ENCODE results near the gene IFITM5. TPM values are rescaled to one million over a fixed set of nuclear protein-coding genes. Genes with fewer than 3 reads are reported as not detected.

Gene IFITM5
- total RNA-seq, 1 donor from 2014 or later, result not detected

DNA sequence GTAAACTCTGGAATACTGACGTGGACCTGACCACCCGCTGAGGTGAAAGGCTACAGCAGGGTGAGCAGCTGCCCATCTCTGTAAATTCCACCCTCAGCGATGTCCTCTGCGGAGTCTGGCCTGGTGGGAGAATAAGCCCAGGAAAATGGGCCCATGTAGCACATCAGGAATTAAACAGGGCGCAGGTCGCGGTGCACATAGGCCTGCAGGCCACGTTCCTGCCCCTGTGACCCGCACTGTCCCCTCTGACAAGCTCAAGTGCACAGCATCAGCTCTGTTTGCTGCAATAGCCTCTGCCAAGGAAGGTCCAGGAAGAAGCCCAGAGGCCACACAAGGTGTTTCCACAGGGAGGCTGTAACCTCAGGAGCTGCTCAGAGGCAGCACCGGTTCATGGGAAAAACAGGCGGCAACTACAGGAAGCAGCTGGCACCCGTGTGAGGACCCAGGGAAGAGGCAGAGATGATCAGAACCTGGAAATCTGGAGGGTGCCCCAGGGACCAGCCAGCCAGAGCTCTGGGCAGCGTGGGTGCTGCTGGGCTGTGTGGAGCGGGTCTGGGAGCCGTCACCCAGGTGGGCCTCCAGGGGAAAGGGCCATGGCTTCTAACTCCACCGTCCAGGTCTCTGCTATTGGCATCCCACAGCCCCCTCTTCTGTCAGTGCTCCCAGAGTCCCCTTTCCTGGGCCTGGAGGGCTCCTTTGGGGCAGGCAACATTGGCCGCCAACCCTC is 7.5 kb upstream of the IFITM5 start:
- H3K27me3 Mint-ChIP-seq (ENCODE audit: unreplicated experiment), result peaks cover 10% of the 10 kb centered on the region
- DNase-seq, result no peak
- peaks cover 6% of the 10 kb centered on the region for H3K9me3 Mint-ChIP-seq (ENCODE audit: unreplicated experiment)
- peaks cover 14% of the 10 kb centered on the region for H3K4me1 Mint-ChIP-seq (ENCODE audit: low read depth, unreplicated experiment)
- H3K27ac Mint-ChIP-seq (ENCODE audit: unreplicated experiment), result no peak overlapping the region
- H3K4me3 Mint-ChIP-seq (ENCODE audit: unreplicated experiment), result no peak overlapping the region
- H3K36me3 Mint-ChIP-seq (ENCODE audit: unreplicated experiment), result no peaks in the 10 kb centered on the region
- TF ChIP-seq CTCF (IDR thresholded peaks at IDR 0.05; ENCODE audit: partially characterized antibody, unreplicated experiment), result no peak

GRCh38 chr11:305844-306211 is 6.5 kb upstream of the IFITM5 start:
- no peak overlapping the region for H3K4me3 Mint-ChIP-seq (ENCODE audit: unreplicated experiment)
- no peak overlapping the region for H3K27ac Mint-ChIP-seq (ENCODE audit: unreplicated experiment)
- no peak for DNase-seq
- TF ChIP-seq CTCF (IDR thresholded peaks at IDR 0.05; ENCODE audit: partially characterized antibody, unreplicated experiment), result no peak
- peaks cover 14% of the 10 kb centered on the region for H3K4me1 Mint-ChIP-seq (ENCODE audit: low read depth, unreplicated experiment)
- no peaks in the 10 kb centered on the region for H3K36me3 Mint-ChIP-seq (ENCODE audit: unreplicated experiment)
- H3K27me3 Mint-ChIP-seq (ENCODE audit: unreplicated experiment), result peaks cover 12% of the 10 kb centered on the region
- peaks cover 6% of the 10 kb centered on the region for H3K9me3 Mint-ChIP-seq (ENCODE audit: unreplicated experiment)

DNA sequence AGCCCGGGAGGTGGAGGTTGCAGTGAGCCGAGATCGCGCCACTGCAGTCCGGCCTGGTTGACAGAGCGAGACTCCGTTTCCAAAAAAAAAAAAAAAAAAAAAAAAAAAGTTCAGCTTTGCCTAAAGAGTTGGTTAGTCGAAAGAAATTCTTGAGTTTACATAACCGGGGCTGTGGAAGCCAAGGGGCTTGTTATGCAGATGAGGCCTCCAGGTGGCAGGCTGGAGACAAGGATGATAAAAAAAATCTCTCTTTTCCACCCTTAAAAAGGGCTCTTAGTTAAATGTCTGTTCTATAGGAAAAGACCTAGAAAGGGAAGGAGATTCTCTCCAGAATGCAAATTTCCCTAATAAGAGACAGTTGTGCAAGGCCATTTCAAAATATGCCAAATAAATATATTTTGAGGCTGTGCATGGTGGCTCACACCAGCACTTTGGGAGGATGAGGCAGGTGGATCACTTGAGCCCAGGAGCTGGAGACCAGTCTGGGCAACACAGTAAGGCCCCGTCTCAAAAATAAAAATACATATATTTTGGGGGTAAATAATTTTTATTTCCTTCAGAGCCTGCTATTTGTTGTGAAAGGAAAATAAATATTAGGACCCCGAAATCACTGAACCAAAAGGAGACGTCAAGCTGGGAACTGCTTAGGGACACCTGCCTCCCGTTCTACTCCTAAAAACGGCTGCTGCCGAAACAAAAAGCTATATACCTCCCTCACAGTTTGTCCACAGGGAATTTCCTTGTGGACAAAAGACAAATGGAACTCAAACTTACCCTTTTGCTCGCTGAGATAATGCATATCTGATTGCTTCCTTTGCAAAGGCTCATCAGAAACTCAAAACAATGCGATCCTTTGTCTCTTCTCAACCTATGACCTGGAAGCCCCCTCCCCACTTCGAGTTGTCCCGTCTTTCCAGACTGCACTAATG is 5.9 kb upstream of the IFITM5 start:
- Mint-ChIP-seq H3K4me1 (ENCODE audit: low read depth, unreplicated experiment) (peaks cover 19% of the 10 kb centered on the region), H3K4me3 (ENCODE audit: unreplicated experiment) (no peak overlapping the region), H3K9me3 (ENCODE audit: unreplicated experiment) (peaks cover 6% of the 10 kb centered on the region), H3K36me3 (ENCODE audit: unreplicated experiment) (no peaks in the 10 kb centered on the region), H3K27ac (ENCODE audit: unreplicated experiment) (no peak overlapping the region), H3K27me3 (ENCODE audit: unreplicated experiment) (peaks cover 12% of the 10 kb centered on the region)
- DNase-seq, result peak; percentile 51
- TF ChIP-seq CTCF (IDR thresholded peaks at IDR 0.05; ENCODE audit: partially characterized antibody, unreplicated experiment), result peak; percentile 51

DNA sequence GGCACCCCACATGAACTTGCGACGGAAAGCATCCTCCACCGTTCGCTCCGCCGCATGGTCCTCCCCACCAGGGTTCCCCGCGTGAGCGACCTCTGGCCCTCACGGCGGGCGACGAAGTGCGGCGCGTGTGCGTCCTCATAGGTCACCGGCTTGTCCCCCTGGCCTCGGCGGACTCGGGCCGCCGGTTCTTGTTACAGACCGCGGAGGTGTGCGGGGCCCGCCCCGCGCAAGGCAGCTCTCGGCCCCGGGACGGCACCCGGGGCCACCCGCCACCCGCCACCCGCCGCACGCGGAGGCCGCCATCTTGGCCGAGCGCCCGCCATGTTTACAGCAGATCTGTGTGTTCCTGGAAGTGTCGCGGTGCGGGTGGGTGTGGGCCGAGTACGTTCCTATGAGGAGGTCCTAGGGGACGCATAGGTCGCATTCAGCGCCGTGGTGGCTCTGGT is 4.8 kb upstream of the IFITM5 start:
- DNase-seq, result no peak
- no peak overlapping the region for H3K27ac Mint-ChIP-seq (ENCODE audit: unreplicated experiment)
- H3K4me1 Mint-ChIP-seq (ENCODE audit: low read depth, unreplicated experiment), result peaks cover 18% of the 10 kb centered on the region
- TF ChIP-seq CTCF (IDR thresholded peaks at IDR 0.05; ENCODE audit: partially characterized antibody, unreplicated experiment), result no peak
- H3K27me3 Mint-ChIP-seq (ENCODE audit: unreplicated experiment), result peaks cover 8% of the 10 kb centered on the region
- H3K36me3 Mint-ChIP-seq (ENCODE audit: unreplicated experiment), result no peaks in the 10 kb centered on the region
- H3K9me3 Mint-ChIP-seq (ENCODE audit: unreplicated experiment), result peaks cover under 1% of the 10 kb centered on the region
- H3K4me3 Mint-ChIP-seq (ENCODE audit: unreplicated experiment), result no peak overlapping the region
